Measurements from ENCODE around the gene SNRNP27.
"Not testable (repeated sequence)": the region's sequence is repeated elsewhere in the genome, so short reads cannot be mapped to it uniquely, and the experiment has no call there.

Gene SNRNP27

GRCh38 chr2:69946351-69947324, 52.9 kb downstream of the SNRNP27 start:
- DNase-seq (ENCODE audit: low spot score), result peak; percentile 69

DNA sequence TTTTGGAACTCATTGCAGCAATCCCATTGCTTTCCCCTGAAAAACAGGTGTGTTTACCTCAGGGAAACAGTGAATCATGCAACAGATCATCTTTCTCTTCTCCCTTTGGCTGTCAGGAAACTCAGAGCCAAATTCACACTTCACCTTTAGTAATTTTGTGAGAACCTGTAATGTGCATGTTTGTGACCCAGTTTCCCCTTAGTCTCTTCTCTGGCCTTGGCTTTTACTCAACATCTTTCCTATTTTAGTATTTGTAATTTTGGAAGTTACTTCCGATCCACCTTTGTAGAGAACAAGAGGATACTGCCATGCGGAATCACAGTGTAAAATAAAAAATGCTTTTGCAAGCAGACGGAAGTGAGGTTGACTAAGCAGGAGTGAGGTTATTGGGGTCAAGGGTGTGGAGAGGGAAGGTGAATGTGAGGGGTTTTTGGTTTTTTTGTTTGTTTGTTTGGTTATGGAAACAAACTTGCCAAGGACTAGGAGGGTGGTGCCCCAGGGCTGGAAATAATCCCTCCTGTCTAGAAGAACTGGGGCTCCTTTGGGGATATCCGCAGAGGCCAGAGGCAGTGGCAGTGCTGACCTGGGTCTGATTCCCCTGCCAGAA, 53.7 kb downstream of the SNRNP27 start:
- DNase-seq (ENCODE audit: low spot score), result no peak

DNA sequence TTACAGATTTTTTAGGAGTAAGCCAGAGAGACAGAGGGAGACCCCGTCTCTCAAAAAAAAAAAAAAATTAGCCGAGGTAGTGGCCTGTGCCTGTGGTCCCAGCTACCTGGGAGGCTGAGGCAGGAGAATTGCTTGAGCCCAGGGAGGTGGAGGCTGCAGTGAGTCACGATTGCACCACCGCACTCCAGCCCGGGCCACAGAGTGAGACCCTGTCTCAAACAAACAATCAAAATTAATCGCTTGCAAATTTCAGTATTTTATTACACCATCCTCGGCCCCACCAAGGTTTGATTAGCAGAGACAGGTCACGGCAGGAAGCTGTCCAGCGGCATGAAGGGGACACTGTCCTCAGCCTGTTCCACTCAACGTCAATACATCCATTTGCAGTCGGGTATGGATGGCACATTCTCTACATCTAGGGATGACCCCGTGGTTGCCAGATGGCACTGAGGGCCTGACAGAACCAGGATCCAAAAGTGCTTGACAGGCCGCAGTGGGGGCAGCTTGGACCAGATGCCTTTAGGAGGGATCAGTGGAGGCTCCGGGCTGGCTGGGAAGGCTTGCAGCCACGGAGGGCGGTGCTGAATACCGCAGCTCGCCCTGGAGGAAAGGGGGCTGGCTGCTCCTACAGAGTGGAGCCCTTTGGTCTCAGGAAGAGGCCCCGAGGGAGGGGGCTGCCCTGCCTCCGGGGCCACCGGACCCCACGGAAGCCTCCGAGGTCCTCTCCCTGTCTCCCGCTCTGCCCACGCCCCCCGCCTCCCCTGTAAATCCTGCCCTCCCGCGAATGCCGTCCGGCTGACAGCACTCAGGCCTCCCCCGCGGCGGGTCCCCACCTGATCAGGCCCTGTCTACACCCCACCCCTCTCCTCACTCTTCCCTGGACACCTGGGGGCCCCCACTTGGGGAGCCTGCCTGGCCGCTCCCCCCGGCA, 54.5 kb downstream of the SNRNP27 start:
- DNase-seq (ENCODE audit: low spot score), result peak; percentile 31

GRCh38 chr2:69948963-69949645, 55.3 kb downstream of the SNRNP27 start:
- DNase-seq (ENCODE audit: low spot score), result no peak

DNA sequence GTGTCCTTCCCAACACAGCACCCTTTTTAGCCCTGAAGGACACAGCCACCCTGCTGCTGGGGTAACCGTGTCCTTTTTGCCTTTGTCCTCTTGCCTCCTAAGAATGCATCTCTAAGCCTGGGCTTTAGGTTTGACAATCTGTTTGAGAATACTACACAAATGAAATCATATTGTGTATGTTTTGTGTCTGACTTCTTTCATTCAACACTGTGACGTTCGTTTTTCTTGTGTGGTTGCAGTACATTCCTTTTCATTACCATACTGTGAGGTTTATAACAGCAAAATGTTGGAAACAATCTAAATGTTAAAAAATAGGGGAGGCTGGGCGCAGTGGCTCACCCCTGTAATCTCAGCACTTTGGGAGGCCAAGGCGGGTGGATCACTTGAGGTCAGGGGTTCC, 56.5 kb downstream of the SNRNP27 start:
- no peak for DNase-seq (ENCODE audit: low spot score)

GRCh38 chr2:69950671-69951070, 56.9 kb downstream of the SNRNP27 start:
- not testable (repeated sequence) for DNase-seq (ENCODE audit: low spot score)

GRCh38 chr2:69952336-69953115, 58.8 kb downstream of the SNRNP27 start:
- no peak for DNase-seq (ENCODE audit: low spot score)

- DNase-seq (ENCODE audit: low spot score), result no peak
Observed at GRCh38 chr2:69954084-69954483, 60.3 kb downstream of the SNRNP27 start.

All from hepatic stellate cell (primary cell).